Neural progenitor cell (in vitro differentiated cells): ENCODE measurements around the gene PTK6. TPM values are rescaled to one million over a fixed set of nuclear protein-coding genes. Genes with fewer than 3 reads are reported as not detected.

Experiments
- DNase-seq: peaks from one replicate; pipeline ENCODE4 v3.0.0-alpha.2; 2016; ENCODE audit warnings: low spot score
- H2AFZ ChIP-seq: fragments of 200-600 bp; sonication (generic); replicated peaks from 2 replicates; pipeline ENCODE4 v1.6.1; 2016; ENCODE audit warnings: antibody characterized with exemption
- H3F3A ChIP-seq: fragments of 200-600 bp; sonication (generic); 2 replicates; pipeline ENCODE4 v1.6.1; 2016; ENCODE audit warnings: antibody characterized with exemption, low read depth
- H3K27ac ChIP-seq: fragments of 200-600 bp; sonication (generic); 2 replicates; pipeline ENCODE4 v1.5.1; 2016; ENCODE audit warnings: mild to moderate bottlenecking
- H3K27me3 ChIP-seq: fragments of 200-600 bp; sonication (generic); 2 replicates; pipeline ENCODE4 v1.6.1; 2016; ENCODE audit warnings: mild to moderate bottlenecking, moderate library complexity
- H3K36me3 ChIP-seq: fragments of 200-600 bp; sonication (generic); 2 replicates; pipeline ENCODE4 v1.5.1; 2016
- H3K4me1 ChIP-seq: fragments of 200-600 bp; sonication (generic); 2 replicates; pipeline ENCODE4 v1.6.1; 2016; ENCODE audit warnings: mixed run types
- H3K4me2 ChIP-seq: fragments of 200-600 bp; sonication (generic); 2 replicates; pipeline ENCODE4 v1.6.1; 2016
- H3K4me3 ChIP-seq: fragments of 200-600 bp; sonication (generic); 2 replicates; pipeline ENCODE4 v1.5.1; 2016
- H3K79me2 ChIP-seq: fragments of 200-600 bp; sonication (generic); 2 replicates; pipeline ENCODE4 v1.6.1; 2016; ENCODE audit warnings: low read depth
- H3K9ac ChIP-seq: fragments of 200-600 bp; sonication (generic); 2 replicates; pipeline ENCODE4 v1.6.1; 2016
- H3K9me3 ChIP-seq: fragments of 200-600 bp; sonication (generic); 2 replicates; pipeline ENCODE4 v1.5.1; 2016; ENCODE audit warnings: low read depth
- H4K20me1 ChIP-seq: fragments of 200-600 bp; sonication (generic); 2 replicates; pipeline ENCODE4 v1.6.1; 2016; ENCODE audit warnings: low read depth
- H3K27ac Mint-ChIP-seq: 3 replicates; pipeline ENCODE4 v1.8.0; 2021; ENCODE audit warnings: mixed read lengths
- H3K27me3 Mint-ChIP-seq: 2 replicates; pipeline ENCODE4 v1.8.0; 2022; ENCODE audit warnings: low read depth, mild to moderate bottlenecking, inconsistent platforms, moderate library complexity, mixed read lengths; ENCODE audit not compliant: insufficient read depth
- H3K36me3 Mint-ChIP-seq: 3 replicates; pipeline ENCODE4 v1.8.0; 2021; ENCODE audit warnings: mixed read lengths
- H3K4me1 Mint-ChIP-seq: 3 replicates; pipeline ENCODE4 v1.8.0; 2021; ENCODE audit warnings: mixed read lengths
- H3K4me3 Mint-ChIP-seq: 3 replicates; pipeline ENCODE4 v1.8.0; 2021; ENCODE audit warnings: mild to moderate bottlenecking, moderate library complexity, mixed read lengths
- H3K9me3 Mint-ChIP-seq: 3 replicates; pipeline ENCODE4 v1.8.0; 2020; ENCODE audit warnings: mixed read lengths
- EZH2 ChIP-seq: fragments of 200-600 bp; sonication (generic); IDR thresholded peaks from 2 replicates; pipeline ENCODE4 v1.6.1; 2017; ENCODE audit warnings: antibody characterized with exemption, mild to moderate bottlenecking, moderate library complexity
- EZH2phosphoT487 ChIP-seq: fragments of 200-600 bp; sonication (generic); IDR thresholded peaks from 2 replicates; pipeline ENCODE4 v1.6.1; 2017; ENCODE audit warnings: antibody characterized with exemption
- total RNA-seq: library from RNA; depleted of rRNA; stranded (reverse); fragments of >200 nt; gene quantifications from 2 replicates; pipeline ENCODE4 v1.2.3, GENCODE V29; 2015; ENCODE audit warnings: low replicate concordance
- TF ChIP-seq, protein P1 (sequence below): fragments of 200-600 bp; sonication (generic); IDR thresholded peaks from 2 replicates; pipeline ENCODE4 v1.5.1; 2017; ENCODE audit warnings: antibody characterized with exemption, mild to moderate bottlenecking

Gene PTK6
- total RNA-seq, 1 donor from 2014 or later = not detected

DNA sequence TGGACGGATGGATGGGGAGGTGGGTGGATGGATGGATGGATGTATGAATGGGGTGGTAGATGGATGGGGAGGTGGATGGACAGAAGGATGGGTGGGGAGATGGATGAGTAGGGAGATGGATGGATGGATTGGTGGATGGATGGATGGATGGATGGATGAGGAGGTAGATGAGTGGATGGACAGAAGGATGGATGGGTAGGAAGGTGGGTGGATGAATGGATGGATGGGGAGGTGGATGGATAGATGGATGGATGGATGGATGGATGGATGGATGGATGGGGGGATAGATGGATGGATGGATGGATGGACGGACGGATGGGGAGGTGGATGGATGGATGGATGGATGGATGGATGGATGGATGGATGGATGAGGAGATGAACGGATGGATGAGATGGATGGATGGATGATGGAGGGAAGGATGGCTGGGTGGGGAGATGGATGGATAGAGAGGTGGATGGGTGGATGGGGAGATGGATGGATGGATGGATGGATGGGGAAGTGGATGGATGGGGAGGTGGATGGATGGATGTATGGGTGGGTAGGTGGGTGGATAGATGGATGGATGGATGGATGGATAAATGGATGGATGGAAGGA, 45.4 kb downstream of the PTK6 start:
- Mint-ChIP-seq H3K4me3 (no peak overlapping the region), H3K4me1 (peaks cover 4% of the 10 kb centered on the region), H3K27ac (no peak overlapping the region), H3K36me3 (peaks cover 3% of the 10 kb centered on the region), H3K9me3 (peaks cover 7% of the 10 kb centered on the region), H3K27me3 (peaks cover 27% of the 10 kb centered on the region)
- DNase-seq = no peak
- H3F3A ChIP-seq = no peaks in the 10 kb centered on the region
- TF ChIP-seq EZH2 (no peak), EZH2phosphoT487 (no peak)
- TF ChIP-seq, protein P1, sequence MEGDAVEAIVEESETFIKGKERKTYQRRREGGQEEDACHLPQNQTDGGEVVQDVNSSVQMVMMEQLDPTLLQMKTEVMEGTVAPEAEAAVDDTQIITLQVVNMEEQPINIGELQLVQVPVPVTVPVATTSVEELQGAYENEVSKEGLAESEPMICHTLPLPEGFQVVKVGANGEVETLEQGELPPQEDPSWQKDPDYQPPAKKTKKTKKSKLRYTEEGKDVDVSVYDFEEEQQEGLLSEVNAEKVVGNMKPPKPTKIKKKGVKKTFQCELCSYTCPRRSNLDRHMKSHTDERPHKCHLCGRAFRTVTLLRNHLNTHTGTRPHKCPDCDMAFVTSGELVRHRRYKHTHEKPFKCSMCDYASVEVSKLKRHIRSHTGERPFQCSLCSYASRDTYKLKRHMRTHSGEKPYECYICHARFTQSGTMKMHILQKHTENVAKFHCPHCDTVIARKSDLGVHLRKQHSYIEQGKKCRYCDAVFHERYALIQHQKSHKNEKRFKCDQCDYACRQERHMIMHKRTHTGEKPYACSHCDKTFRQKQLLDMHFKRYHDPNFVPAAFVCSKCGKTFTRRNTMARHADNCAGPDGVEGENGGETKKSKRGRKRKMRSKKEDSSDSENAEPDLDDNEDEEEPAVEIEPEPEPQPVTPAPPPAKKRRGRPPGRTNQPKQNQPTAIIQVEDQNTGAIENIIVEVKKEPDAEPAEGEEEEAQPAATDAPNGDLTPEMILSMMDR = no peak
- no peaks in the 10 kb centered on the region for H3K79me2 ChIP-seq
- no peak overlapping the region for H3K27ac ChIP-seq
- no peak overlapping the region for H2AFZ ChIP-seq
- no peaks in the 10 kb centered on the region for H3K9me3 ChIP-seq
- peaks cover 7% of the 10 kb centered on the region for H3K4me1 ChIP-seq
- no peak overlapping the region for H3K4me2 ChIP-seq
- no peak overlapping the region for H3K9ac ChIP-seq
- H3K36me3 ChIP-seq = no peaks in the 10 kb centered on the region
- H3K4me3 ChIP-seq = no peak overlapping the region
- peaks cover 22% of the 10 kb centered on the region for H4K20me1 ChIP-seq
- H3K27me3 ChIP-seq = peaks cover 65% of the 10 kb centered on the region

GRCh38 chr20:63491078-63491477, 46.1 kb downstream of the PTK6 start:
- no peak overlapping the region for H3K4me3 ChIP-seq
- H3K36me3 ChIP-seq = no peaks in the 10 kb centered on the region
- DNase-seq = no peak
- Mint-ChIP-seq H3K9me3 (peaks cover 9% of the 10 kb centered on the region), H3K36me3 (peaks cover 3% of the 10 kb centered on the region), H3K27ac (no peak overlapping the region), H3K27me3 (peaks cover 21% of the 10 kb centered on the region), H3K4me1 (peaks cover 3% of the 10 kb centered on the region), H3K4me3 (no peak overlapping the region)
- no peak overlapping the region for H3K9ac ChIP-seq
- H3K27ac ChIP-seq = no peak overlapping the region
- no peak overlapping the region for H3K4me2 ChIP-seq
- no peak for TF ChIP-seq EZH2phosphoT487
- H3K79me2 ChIP-seq = no peaks in the 10 kb centered on the region
- H3K27me3 ChIP-seq = peaks cover 65% of the 10 kb centered on the region
- H2AFZ ChIP-seq = no peak overlapping the region
- H3K4me1 ChIP-seq = peaks cover 7% of the 10 kb centered on the region
- peaks cover 18% of the 10 kb centered on the region for H4K20me1 ChIP-seq
- no peaks in the 10 kb centered on the region for H3K9me3 ChIP-seq
- no peaks in the 10 kb centered on the region for H3F3A ChIP-seq

GRCh38 chr20:63490416-63490815, 46.8 kb downstream of the PTK6 start:
- H3K36me3 ChIP-seq = no peaks in the 10 kb centered on the region

More at GRCh38 chr20:63490416-63490815, 46.8 kb downstream of the PTK6 start:
- H4K20me1 ChIP-seq = peaks cover 18% of the 10 kb centered on the region
- no peak for DNase-seq
- H3K79me2 ChIP-seq = no peaks in the 10 kb centered on the region
- H3K4me2 ChIP-seq = no peak overlapping the region
- peaks cover 10% of the 10 kb centered on the region for H3K9me3 Mint-ChIP-seq
- peaks cover 3% of the 10 kb centered on the region for H3K36me3 Mint-ChIP-seq
- no peaks in the 10 kb centered on the region for H3F3A ChIP-seq
- H2AFZ ChIP-seq = no peak overlapping the region
- H3K27ac Mint-ChIP-seq = no peak overlapping the region
- H3K4me1 ChIP-seq = peaks cover 7% of the 10 kb centered on the region
- no peak overlapping the region for H3K4me3 ChIP-seq
- H3K27ac ChIP-seq = no peak overlapping the region
- H3K27me3 ChIP-seq = peaks cover 63% of the 10 kb centered on the region
- peaks cover 21% of the 10 kb centered on the region for H3K27me3 Mint-ChIP-seq
- no peak overlapping the region for H3K4me3 Mint-ChIP-seq
- no peak overlapping the region for H3K9ac ChIP-seq
- no peaks in the 10 kb centered on the region for H3K9me3 ChIP-seq
- TF ChIP-seq EZH2phosphoT487 = no peak
- TF ChIP-seq EZH2 = no peak
- TF ChIP-seq, protein P1 = no peak
- H3K4me1 Mint-ChIP-seq = peaks cover 3% of the 10 kb centered on the region
